ENCODE measurements around the gene STX16.

DNA sequence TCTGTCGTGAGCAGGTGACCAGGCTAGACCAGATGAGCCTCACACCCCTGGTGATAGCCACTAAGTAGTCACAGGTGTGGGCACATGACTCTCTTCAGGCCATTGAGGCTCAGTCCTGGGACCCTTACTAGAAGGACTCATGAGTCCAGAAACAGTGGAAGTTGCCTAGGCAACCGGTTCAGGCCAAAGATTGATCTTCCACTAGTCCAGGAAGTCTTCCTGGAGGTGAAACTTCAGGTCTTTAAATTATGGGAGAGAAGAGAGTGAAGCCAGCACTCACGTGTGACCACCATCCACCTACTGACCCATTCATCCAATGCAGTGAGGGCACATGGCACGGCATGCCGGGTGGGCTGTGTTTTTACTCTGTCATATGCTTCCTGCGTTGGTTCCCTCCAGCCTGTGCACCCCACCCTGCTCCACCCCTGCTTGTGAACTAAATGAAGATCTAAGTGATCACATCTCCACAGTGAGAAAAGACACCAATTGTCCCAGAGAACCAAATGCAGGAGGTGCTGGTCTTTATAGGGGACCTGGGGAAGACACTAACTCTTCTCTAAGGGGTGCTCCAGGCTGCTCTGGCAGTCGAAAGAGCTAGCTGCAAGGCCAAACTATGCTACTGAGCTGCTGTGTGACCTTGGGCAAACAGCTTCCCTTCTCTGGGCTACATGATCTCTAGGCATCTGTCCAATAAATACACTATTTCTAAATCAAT, 12.5 kb upstream of the STX16 start:
- TF ChIP-seq CTCF (IDR thresholded peaks at IDR 0.05; ENCODE audit: poor library complexity), result no peak
- no peak for TF ChIP-seq EZH2 (IDR thresholded peaks at IDR 0.05; ENCODE audit: borderline replicate concordance)
- no peak for TF ChIP-seq EZH2phosphoT487 (IDR thresholded peaks at IDR 0.05; ENCODE audit: low read depth, severe bottlenecking, unreplicated experiment)

Data from hepatocyte (in vitro differentiated cells).